GM19438 (cell line): ENCODE measurements around the gene ANKRD52.
"Not testable (repeated sequence)": the region's sequence is repeated elsewhere in the genome, so short reads cannot be mapped to it uniquely, and the experiment has no call there.

Experiments used
- ATAC-seq: cut with Tn5 transposase; IDR thresholded peaks from one replicate; pipeline ENCODE4 v1.9.1; 2021; ENCODE audit warnings: low read depth; ENCODE audit not compliant: unreplicated experiment

Gene ANKRD52

GRCh38 chr12:56258068-56258819 is at the start of gene ANKRD52:
TSS of gene ANKRD52 (minus strand) at chr12:56258384. CDS start at chr12:56258269, 115 bp downstream.
- ATAC-seq: peak; percentile 89

GRCh38 chr12:56307221-56307965 is 49.2 kb upstream of the ANKRD52 start:
- ATAC-seq: no peak

GRCh38 chr12:56304872-56305590 is 46.8 kb upstream of the ANKRD52 start:
- no peak for ATAC-seq

- ATAC-seq: no peak
Observed at GRCh38 chr12:56304276-56304675, 46.1 kb upstream of the ANKRD52 start.

GRCh38 chr12:56300644-56301464 is 42.7 kb upstream of the ANKRD52 start:
- no peak for ATAC-seq

- ATAC-seq: peak; percentile 89
Observed at GRCh38 chr12:56299853-56300643, 41.9 kb upstream of the ANKRD52 start, which contains the start of gene CS. TSS of gene CS (minus strand) at chr12:56300330. CDS start at chr12:56300201, 129 bp downstream.

DNA sequence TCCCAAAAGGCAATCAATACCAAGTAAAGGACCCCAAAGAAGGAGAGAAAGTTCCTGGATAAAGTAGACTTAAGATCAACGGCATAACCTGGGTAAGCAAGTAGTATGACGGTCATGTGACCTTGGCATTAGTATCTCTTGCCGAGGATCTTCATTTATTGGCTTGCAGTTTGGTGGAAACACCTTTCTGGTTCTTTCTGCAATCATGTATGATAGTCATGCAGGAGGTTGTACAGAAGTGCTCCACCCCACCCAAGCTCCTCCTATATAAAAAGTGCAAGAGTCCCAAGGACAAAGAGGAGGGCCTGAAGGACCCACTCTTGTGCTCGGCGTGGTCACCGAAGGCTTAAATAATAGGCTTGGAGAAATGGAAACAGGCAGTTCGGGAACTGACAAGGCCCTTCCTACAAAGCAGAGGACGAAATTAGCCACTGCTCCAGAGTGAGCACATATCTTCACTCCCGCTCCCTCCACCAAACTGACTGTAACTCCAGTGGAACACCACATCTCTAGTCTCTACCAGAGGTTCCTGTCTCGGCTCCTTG is 41.2 kb upstream of the ANKRD52 start:
- ATAC-seq: peak; percentile 13

- ATAC-seq: no peak
Observed at GRCh38 chr12:56298828-56299227, 40.6 kb upstream of the ANKRD52 start.

- ATAC-seq: no peak
Observed at GRCh38 chr12:56297400-56297799, 39.2 kb upstream of the ANKRD52 start.

DNA sequence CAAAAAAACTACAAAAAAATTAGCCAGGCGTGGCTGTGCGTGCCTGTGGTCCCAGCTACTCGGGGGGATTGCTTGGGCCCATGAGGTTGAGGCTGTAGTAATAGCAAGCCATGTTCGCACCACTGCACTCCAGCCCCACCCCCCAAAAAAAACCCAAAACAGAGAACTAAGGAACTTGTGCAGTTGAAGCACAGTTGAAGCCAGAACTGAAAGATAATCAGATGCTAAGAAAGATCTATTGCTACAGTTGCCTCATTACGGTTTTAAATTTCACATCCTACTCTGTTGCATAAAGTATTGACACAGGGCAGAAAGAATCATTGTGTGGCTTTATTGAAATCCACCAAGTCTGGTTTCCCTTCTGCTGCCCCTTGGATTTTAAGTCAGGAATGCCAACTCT is 38.1 kb upstream of the ANKRD52 start:
- no peak for ATAC-seq

GRCh38 chr12:56293795-56294194 is 35.6 kb upstream of the ANKRD52 start:
- ATAC-seq: no peak

DNA sequence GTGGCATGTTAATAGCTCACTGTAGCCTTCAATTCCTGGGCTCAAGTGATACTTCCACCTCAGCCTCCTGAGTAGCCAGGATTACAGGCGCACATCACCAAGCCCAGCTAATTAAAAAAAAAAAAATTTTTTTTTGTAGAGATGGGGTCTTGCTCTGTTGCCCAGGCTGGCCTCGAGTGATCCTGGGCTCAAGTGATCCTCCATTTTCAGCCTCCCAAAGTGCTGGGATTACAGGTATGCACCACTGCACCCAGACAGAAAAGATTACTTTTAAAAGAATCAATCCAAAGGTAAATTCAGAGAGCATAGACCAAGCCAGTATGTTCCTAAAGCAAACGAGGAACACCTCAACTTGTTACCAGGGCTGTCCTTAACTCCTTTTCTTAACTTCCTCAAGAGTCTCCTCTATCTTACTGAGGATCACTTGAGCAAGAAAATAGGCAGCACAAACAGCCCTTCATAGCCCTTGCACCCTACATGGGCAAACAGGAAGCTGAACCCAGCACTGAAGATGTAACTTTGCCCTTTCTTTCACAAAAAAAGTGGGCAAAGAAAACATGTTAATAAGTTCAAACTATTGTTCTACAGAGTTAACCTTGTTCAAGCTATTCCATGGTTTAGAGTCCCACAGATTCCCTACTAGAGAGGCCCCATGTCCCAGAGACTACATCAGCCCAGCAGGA is 30.7 kb upstream of the ANKRD52 start:
- ATAC-seq: no peak

GRCh38 chr12:56286044-56286830 is 28.1 kb upstream of the ANKRD52 start:
- ATAC-seq: no peak

- ATAC-seq: not testable (repeated sequence)
Observed at GRCh38 chr12:56284263-56284662, 26.1 kb upstream of the ANKRD52 start.

- no peak for ATAC-seq
Observed at GRCh38 chr12:56282579-56282978, 24.4 kb upstream of the ANKRD52 start.

- ATAC-seq: no peak
Observed at GRCh38 chr12:56282030-56282429, 23.8 kb upstream of the ANKRD52 start.

DNA sequence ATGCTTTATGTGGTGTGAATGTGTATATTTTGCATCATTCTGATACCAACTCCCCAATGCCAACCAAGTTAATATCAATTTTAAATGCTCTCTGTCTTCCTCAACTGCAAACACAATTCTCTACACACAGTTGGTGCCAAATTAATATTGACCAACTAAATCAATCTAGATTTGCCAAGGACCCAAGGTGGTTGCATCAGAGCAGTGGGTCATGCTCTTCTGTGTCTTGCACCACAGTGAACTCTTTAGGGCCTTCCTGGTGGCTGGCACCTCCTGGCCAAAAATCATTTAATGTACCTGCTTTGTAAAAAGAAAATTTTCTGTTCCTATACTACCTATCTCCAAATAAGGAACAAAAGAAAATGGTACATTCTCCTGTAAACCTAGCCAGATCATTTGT is 22.7 kb upstream of the ANKRD52 start:
- ATAC-seq: no peak

DNA sequence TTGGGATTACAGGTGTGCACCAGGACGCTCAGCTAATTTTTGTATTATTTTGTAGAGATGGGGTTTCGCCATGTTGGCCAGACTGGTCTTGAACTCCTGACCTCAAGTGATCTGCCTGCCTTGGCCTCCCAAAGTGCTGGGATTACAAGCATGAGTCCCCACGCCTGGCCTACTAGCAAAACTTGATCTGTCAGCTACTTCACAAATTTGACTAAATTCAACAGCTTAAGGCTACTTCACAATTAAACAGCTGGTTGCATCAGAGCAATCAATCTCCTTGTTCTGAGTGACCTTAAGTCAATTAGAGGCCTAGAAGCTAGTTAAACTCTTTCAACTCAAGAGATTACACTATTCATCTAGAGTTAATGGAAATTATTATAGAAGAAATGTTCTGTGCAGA is 20.7 kb upstream of the ANKRD52 start:
- ATAC-seq: no peak
